HepG2 (cell line): ENCODE measurements around the gene PLOD3. TPM values are rescaled to one million over a fixed set of nuclear protein-coding genes. Genes with fewer than 3 reads are reported as not detected.

Experiments
- BRD4 ChIP-seq: sonication (generic); formaldehyde crosslinking; IDR thresholded peaks from 2 replicates; pipeline ENCODE4 v1.4.0; 2020; ENCODE audit warnings: missing genetic modification reagents
- BRF2 ChIP-seq: sonication (generic); formaldehyde crosslinking; IDR thresholded peaks from 2 replicates; pipeline ENCODE4 v1.8.1; 2022; ENCODE audit warnings: mild to moderate bottlenecking, missing genetic modification reagents
- ELF1 ChIP-seq: sonication (generic); formaldehyde crosslinking; IDR thresholded peaks from 2 replicates; pipeline ENCODE4 v1.4.0; 2020; ENCODE audit warnings: missing genetic modification reagents
- FOXA3 ChIP-seq: IDR thresholded peaks from 2 replicates; pipeline ENCODE4 v1.6.1; 2016; ENCODE audit warnings: missing genetic modification reagents, missing compliant biosample characterization
- FOXK1 ChIP-seq: sonication (generic); formaldehyde crosslinking; IDR thresholded peaks from 2 replicates; pipeline ENCODE4 v1.4.0; 2020; ENCODE audit warnings: low read depth, missing genetic modification reagents, borderline replicate concordance
- HINFP ChIP-seq: sonication (generic); formaldehyde crosslinking; IDR thresholded peaks from 2 replicates; pipeline ENCODE4 v1.4.0; 2020; ENCODE audit warnings: low read depth, mild to moderate bottlenecking, missing genetic modification reagents
- HOMEZ ChIP-seq: IDR thresholded peaks from 2 replicates; pipeline ENCODE4 v1.6.1; 2016; ENCODE audit warnings: low read depth
- MAZ ChIP-seq, 2 experiments: sonication (generic) in 1 of 2; formaldehyde crosslinking in 1 of 2; IDR thresholded peaks; 2 replicates each; pipeline versions ENCODE4 v1.5.0 to v1.6.1; 2012 to 2020; ENCODE audit warnings: low read depth in 2 of 2, mild to moderate bottlenecking in 2 of 2, borderline replicate concordance in 1 of 2, improper control_type of control experiment in 1 of 2, low read length in 1 of 2, missing genetic modification reagents in 1 of 2, moderate library complexity in 1 of 2
- NFIC ChIP-seq: IDR thresholded peaks from 2 replicates; pipeline ENCODE4 v1.6.1; 2012; ENCODE audit warnings: mild to moderate bottlenecking, low read length, inconsistent platforms
- SP4 ChIP-seq: sonication (generic); formaldehyde crosslinking; IDR thresholded peaks from 2 replicates; pipeline ENCODE4 v1.8.1; 2023; ENCODE audit warnings: mild to moderate bottlenecking, missing genetic modification reagents
- STAT6 ChIP-seq: sonication (generic); formaldehyde crosslinking; IDR thresholded peaks from 2 replicates; pipeline ENCODE4 v1.4.0; 2020; ENCODE audit warnings: missing genetic modification reagents, mild to moderate bottlenecking, borderline replicate concordance
- TOE1 ChIP-seq: sonication (generic); formaldehyde crosslinking; IDR thresholded peaks from 2 replicates; pipeline ENCODE4 v1.4.0; 2020; ENCODE audit warnings: mild to moderate bottlenecking, missing genetic modification reagents
- UBTF ChIP-seq: sonication (generic); formaldehyde crosslinking; IDR thresholded peaks from 2 replicates; pipeline ENCODE4 v1.4.0; 2020; ENCODE audit warnings: mild to moderate bottlenecking, missing genetic modification reagents
- ZFP37 ChIP-seq: sonication (generic); formaldehyde crosslinking; IDR thresholded peaks from 2 replicates; pipeline ENCODE4 v1.4.0; 2020; ENCODE audit warnings: missing genetic modification reagents, borderline replicate concordance
- ZNF850 ChIP-seq: sonication (generic); formaldehyde crosslinking; conservative IDR thresholded peaks from 2 replicates; pipeline ENCODE4 v1.9.0; 2021; ENCODE audit warnings: mild to moderate bottlenecking, missing genetic modification reagents
- ZSCAN12 ChIP-seq: sonication (generic); formaldehyde crosslinking; IDR thresholded peaks from 2 replicates; pipeline ENCODE4 v1.9.0; 2021; ENCODE audit warnings: mild to moderate bottlenecking, missing genetic modification reagents
- ZXDC ChIP-seq: sonication (generic); formaldehyde crosslinking; IDR thresholded peaks from 2 replicates; pipeline ENCODE4 v1.5.0; 2020; ENCODE audit warnings: mild to moderate bottlenecking, missing genetic modification reagents
- polyA plus RNA-seq, 8 experiments: library from polyadenylated mRNA; depleted of rRNA in 3 of 8; stranded (reverse) in 7 of 8; unstranded in 1 of 8; fragments of >200 nt; fragmentation: Illumina TruSeq in 4 of 8; extraction: Trizol in 4 of 8; gene quantifications; 2 replicates each; pipeline versions ENCODE4 v1.2.1 to v1.2.3, GENCODE V29; 2011 to 2016; ENCODE audit warnings: low read depth in 4 of 8, missing spikeins in 1 of 8, mixed read lengths in 1 of 8; ENCODE audit not compliant: insufficient read depth in 1 of 8
- total RNA-seq, 5 experiments: library from RNA; depleted of rRNA; stranded (reverse); fragments of >200 nt; fragmentation: Illumina TruSeq; extraction: Trizol; gene quantifications; 2 replicates each; pipeline ENCODE4 v1.2.3, GENCODE V29; 2016; ENCODE audit warnings: low read depth in 1 of 5

The PLOD3 gene
- total and polyA plus RNA-seq, 2 of the 13 experiments (the other 11 are each of a cell fraction or from before 2014, with no cell fraction given): 65.8 to 67.4 TPM

GRCh38 chr7:101245147-101245668 is 27.8 kb upstream of the PLOD3 start (continued):
- no peak for TF ChIP-seq ZNF850 (CRISPR knock-in tag)
- TF ChIP-seq MAZ (IDR thresholded peaks at IDR 0.05; ENCODE audit: borderline replicate concordance, low read depth, low read length): no peak
- peak; percentile 58; the same call in 1 of the 2 replicates for TF ChIP-seq MAZ (CRISPR knock-in tag; IDR thresholded peaks at IDR 0.05; ENCODE audit: low read depth)
- 0 out of 2 replicates have a peak, but pooled peaks have one; percentile 6 for TF ChIP-seq UBTF (CRISPR knock-in tag)
- no peak; the same call in 1 of the 2 replicates for TF ChIP-seq TOE1 (CRISPR knock-in tag)
- no peak for TF ChIP-seq SP4 (CRISPR knock-in tag)
- no peak for TF ChIP-seq HINFP
- TF ChIP-seq FOXA3 (CRISPR knock-in tag): no peak
- TF ChIP-seq ELF1 (CRISPR knock-in tag): no peak
- TF ChIP-seq ZSCAN12 (CRISPR knock-in tag): no peak
- no peak for TF ChIP-seq ZFP37
- TF ChIP-seq NFIC: no peak
- TF ChIP-seq FOXK1: no peak
- TF ChIP-seq ZXDC (CRISPR knock-in tag): 0 out of 2 replicates have a peak, but pooled peaks have one; percentile 1
- TF ChIP-seq HOMEZ (CRISPR knock-in tag): no peak
- TF ChIP-seq BRD4 (CRISPR knock-in tag): no peak
- TF ChIP-seq BRF2: no peak
- peak; percentile 84; the same call in 1 of the 2 replicates for TF ChIP-seq STAT6 (CRISPR knock-in tag)
- TF ChIP-seq, all 625 proteins: peak for 48
